ENCODE data around the gene SETBP1. TPM values are rescaled to one million over a fixed set of nuclear protein-coding genes. Genes with fewer than 3 reads are reported as not detected.

The SETBP1 gene
- total RNA-seq, 1 experiment from 2014 or later = 0.05 TPM

GRCh38 chr18:45086777-45087176 is 406.1 kb downstream of the SETBP1 start:
- Histone ChIP-seq H3K27ac (ENCODE audit: low read depth, low read length) (no peak overlapping the region), H4K20me1 (ENCODE audit: insufficient read depth) (no peaks in the 10 kb centered on the region), H3K9me2 (ENCODE audit: insufficient read depth) (no peaks in the 10 kb centered on the region), H3K4me1 (ENCODE audit: control insufficient read depth in 1 of 2, insufficient read depth in 2 of 2, low read length in 2 of 2) (no peaks in the 10 kb centered on the region), H3K9me3 (ENCODE audit: control insufficient read depth in 1 of 2, insufficient read depth in 1 of 2, low read depth in 1 of 2, low read length in 2 of 2) (peaks cover 3 to 32% of the 10 kb centered on the region in 2 experiments; a peak in 2 of 4 replicates), H3K79me2 (ENCODE audit: insufficient read depth, low read length) (no peaks in the 10 kb centered on the region), H3K4me3 (replicated peaks in 1 of 2; ENCODE audit: low read depth in 1 of 2, low read length in 2 of 2) (no peak overlapping the region), H2AFZ (ENCODE audit: low read depth, low read length, poor library complexity, severe bottlenecking) (no peak overlapping the region), H3K9ac (ENCODE audit: low read length) (no peak overlapping the region), H3K27me3 (ENCODE audit: insufficient read depth, low read length) (no peaks in the 10 kb centered on the region), H3K36me3 (ENCODE audit: control insufficient read depth in 1 of 2, insufficient read depth in 2 of 2, low read length in 2 of 2) (no peaks in the 10 kb centered on the region), H3K4me2 (ENCODE audit: low read length) (no peak overlapping the region)
- DNase-seq (ENCODE audit: low read depth, low spot score) (no peak), ATAC-seq (no peak)
- intact Hi-C loops (cut with micrococcal nuclease) = no loop called here
- RAD21 ChIA-PET (ENCODE audit: low non-redundant PET in 1 of 2, low total read pairs in 2 of 2, uncharacterized antibody in 2 of 2, unreplicated experiment in 2 of 2) = no interaction called here
- no peak for TF ChIP-seq EZH2phosphoT487 (IDR thresholded peaks at IDR 0.05; ENCODE audit: borderline replicate concordance)
- TF ChIP-seq CTCF (IDR thresholded peaks at IDR 0.05 in 2 of 3, conservative IDR thresholded peaks at IDR 0.05 in 1 of 3; ENCODE audit: borderline replicate concordance in 1 of 3, insufficient read depth in 1 of 3, low read depth in 2 of 3, low read length in 2 of 3) = no peak
- TF ChIP-seq CBX3 (IDR thresholded peaks at IDR 0.05; ENCODE audit: low read depth) = no peak
- TF ChIP-seq JUND (IDR thresholded peaks at IDR 0.05) = no peak
- TF ChIP-seq FOSL1 (IDR thresholded peaks at IDR 0.05; ENCODE audit: low read depth) = no peak
- no peak for TF ChIP-seq ZFX (IDR thresholded peaks at IDR 0.05)
- no peak for TF ChIP-seq ATF3 (IDR thresholded peaks at IDR 0.05)
- TF ChIP-seq SP1 (IDR thresholded peaks at IDR 0.05; ENCODE audit: low read depth) = no peak
- no peak for TF ChIP-seq EGR1 (IDR thresholded peaks at IDR 0.05; ENCODE audit: low read depth)
- no peak for TF ChIP-seq ELF1 (IDR thresholded peaks at IDR 0.05; ENCODE audit: borderline replicate concordance, low read depth)
- no peak for TF ChIP-seq MAX (IDR thresholded peaks at IDR 0.05)
- TF ChIP-seq POLR2AphosphoS5 (IDR thresholded peaks at IDR 0.05; ENCODE audit: low read depth, low read length) = no peak
- TF ChIP-seq, protein P1, sequence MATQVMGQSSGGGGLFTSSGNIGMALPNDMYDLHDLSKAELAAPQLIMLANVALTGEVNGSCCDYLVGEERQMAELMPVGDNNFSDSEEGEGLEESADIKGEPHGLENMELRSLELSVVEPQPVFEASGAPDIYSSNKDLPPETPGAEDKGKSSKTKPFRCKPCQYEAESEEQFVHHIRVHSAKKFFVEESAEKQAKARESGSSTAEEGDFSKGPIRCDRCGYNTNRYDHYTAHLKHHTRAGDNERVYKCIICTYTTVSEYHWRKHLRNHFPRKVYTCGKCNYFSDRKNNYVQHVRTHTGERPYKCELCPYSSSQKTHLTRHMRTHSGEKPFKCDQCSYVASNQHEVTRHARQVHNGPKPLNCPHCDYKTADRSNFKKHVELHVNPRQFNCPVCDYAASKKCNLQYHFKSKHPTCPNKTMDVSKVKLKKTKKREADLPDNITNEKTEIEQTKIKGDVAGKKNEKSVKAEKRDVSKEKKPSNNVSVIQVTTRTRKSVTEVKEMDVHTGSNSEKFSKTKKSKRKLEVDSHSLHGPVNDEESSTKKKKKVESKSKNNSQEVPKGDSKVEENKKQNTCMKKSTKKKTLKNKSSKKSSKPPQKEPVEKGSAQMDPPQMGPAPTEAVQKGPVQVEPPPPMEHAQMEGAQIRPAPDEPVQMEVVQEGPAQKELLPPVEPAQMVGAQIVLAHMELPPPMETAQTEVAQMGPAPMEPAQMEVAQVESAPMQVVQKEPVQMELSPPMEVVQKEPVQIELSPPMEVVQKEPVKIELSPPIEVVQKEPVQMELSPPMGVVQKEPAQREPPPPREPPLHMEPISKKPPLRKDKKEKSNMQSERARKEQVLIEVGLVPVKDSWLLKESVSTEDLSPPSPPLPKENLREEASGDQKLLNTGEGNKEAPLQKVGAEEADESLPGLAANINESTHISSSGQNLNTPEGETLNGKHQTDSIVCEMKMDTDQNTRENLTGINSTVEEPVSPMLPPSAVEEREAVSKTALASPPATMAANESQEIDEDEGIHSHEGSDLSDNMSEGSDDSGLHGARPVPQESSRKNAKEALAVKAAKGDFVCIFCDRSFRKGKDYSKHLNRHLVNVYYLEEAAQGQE (IDR thresholded peaks at IDR 0.05; ENCODE audit: low read depth) = no peak
- TF ChIP-seq EZH2 (IDR thresholded peaks at IDR 0.05) = no peak
- no peak for TF ChIP-seq CEBPB (IDR thresholded peaks at IDR 0.05; ENCODE audit: low read depth)
- TF ChIP-seq RAD21 (IDR thresholded peaks at IDR 0.05; ENCODE audit: low read depth) = no peak
- TF ChIP-seq, protein P2, sequence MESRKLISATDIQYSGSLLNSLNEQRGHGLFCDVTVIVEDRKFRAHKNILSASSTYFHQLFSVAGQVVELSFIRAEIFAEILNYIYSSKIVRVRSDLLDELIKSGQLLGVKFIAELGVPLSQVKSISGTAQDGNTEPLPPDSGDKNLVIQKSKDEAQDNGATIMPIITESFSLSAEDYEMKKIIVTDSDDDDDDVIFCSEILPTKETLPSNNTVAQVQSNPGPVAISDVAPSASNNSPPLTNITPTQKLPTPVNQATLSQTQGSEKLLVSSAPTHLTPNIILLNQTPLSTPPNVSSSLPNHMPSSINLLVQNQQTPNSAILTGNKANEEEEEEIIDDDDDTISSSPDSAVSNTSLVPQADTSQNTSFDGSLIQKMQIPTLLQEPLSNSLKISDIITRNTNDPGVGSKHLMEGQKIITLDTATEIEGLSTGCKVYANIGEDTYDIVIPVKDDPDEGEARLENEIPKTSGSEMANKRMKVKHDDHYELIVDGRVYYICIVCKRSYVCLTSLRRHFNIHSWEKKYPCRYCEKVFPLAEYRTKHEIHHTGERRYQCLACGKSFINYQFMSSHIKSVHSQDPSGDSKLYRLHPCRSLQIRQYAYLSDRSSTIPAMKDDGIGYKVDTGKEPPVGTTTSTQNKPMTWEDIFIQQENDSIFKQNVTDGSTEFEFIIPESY (IDR thresholded peaks at IDR 0.05; ENCODE audit: extremely low read depth, insufficient replicate concordance, low read length) = no peak
- no peak for TF ChIP-seq SRF (IDR thresholded peaks at IDR 0.05; ENCODE audit: low read depth)
- TF ChIP-seq YY1 (IDR thresholded peaks at IDR 0.05; ENCODE audit: extremely low read depth, insufficient replicate concordance, low read depth, low read length) = no peak
- POLR2A ChIA-PET = no interaction called here
- BruUV-seq (replicated peaks) = no TSS peak
- CTCF ChIA-PET = no interaction called here
